ENCODE measurements around the gene TM4SF5. TPM values are rescaled to one million over a fixed set of nuclear protein-coding genes. Genes with fewer than 3 reads are reported as not detected.

The TM4SF5 gene, protein sequence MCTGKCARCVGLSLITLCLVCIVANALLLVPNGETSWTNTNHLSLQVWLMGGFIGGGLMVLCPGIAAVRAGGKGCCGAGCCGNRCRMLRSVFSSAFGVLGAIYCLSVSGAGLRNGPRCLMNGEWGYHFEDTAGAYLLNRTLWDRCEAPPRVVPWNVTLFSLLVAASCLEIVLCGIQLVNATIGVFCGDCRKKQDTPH
- polyA plus RNA-seq, result not detected in 2 replicates

DNA sequence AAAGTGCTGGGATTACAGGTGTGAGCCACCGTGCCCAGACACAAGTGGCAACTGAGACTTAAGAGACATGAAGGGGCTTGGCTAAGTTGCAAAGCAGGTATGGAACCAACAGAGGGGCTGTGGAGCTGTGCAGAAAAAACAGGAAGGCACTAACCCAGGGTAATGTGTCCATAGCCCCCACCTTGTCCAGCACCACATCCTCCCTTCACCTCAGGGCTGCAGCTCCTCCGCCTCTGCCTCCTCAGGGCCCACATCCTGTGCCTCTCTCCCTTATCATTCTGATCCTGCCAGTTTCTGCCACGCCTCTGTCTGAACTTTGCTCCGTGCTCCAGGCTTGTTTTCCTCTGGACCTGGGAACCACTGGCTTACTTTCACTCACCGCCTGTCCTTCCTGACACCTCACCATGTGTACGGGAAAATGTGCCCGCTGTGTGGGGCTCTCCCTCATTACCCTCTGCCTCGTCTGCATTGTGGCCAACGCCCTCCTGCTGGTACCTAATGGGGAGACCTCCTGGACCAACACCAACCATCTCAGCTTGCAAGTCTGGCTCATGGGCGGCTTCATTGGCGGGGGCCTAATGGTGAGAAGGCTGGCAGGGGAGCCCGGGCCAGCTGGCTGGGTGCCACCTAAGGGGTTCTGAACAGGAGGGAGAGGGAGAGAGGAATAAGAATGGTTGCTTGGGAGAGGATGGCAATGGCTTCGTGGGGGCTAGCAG, at the start of gene TM4SF5:
TM4SF5 (plus strand) TSS at position 368 of the 716 bp plus-strand sequence; CDS start at position 405, 37 bp downstream.

DNA sequence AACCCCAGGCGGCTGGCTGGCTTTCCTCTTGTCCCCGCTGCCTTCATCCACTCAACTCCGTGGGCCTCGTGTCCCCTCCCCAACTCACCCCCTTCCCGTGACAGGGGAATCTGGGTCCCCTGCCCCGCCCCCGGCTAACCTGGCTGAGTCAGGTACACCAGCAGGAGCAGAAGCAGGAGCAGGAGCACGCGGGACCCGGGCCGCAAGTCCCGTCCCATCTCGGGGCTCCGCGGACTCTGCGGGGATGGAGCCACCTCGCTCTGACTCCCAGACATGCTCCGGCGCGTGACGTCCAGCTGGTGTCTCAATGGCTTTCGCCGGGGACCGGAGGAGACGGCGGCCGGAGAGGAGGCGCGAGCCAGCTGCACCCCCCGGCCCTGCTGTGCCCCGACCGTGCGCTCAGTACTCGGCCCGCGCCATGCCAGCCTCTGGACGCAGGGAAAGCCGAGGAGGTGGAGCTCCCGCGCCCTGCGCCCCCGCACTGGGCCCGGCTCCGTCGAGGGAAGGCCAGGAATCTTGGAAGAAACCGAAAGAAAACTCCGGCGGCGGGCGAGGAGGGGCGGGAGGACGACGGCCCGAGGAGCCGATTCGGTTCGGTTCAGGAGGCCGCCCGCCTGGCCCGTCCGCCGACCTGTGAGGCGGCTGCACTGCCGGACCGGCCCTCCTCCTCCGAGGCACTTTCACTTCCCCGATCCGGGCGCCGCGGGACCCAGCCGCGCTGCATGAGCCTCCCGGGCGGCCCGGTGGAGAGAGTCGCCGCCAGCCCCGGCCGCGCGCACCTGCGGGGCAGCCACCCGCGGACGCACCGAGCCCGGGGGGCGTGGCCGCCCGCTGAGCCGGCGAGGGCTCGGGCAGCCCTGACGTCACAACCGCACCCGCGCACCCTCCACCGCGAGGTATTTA, 32.3 kb upstream of the TM4SF5 start, which contains the start of the genes CXCL16 and ZMYND15:
CXCL16 (minus strand) TSS at position 807 of the 903 bp plus-strand sequence; CDS start at position 218, 589 bp downstream.
ZMYND15 (plus strand) TSS at position 712 of the 903 bp plus-strand sequence. CDS start 716 bp downstream, outside the sequence.

DNA sequence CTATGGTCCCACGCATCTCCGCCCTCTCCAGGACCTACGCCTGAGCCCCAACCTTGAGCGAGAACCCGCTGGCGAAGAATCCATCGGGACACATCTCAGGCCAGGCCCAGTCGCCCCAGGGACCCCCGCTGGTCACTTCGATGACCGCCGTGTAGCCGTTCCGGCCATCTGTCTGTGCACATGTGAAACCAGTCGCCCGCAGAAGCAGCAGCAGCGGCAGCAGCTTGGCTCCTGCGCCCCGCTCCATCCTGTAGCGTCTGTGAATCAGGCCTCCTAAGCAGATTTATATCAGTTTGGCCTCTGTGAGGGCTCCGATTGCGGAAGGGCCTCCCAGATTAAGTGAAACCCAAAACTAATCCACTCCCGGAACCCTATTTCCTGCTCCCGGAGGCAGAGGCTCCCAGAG, 14.4 kb downstream of the TM4SF5 start, which contains the start of gene VMO1:
VMO1 (minus strand) TSS at position 259 of the 406 bp plus-strand sequence; CDS start at position 247, 12 bp downstream.

DNA sequence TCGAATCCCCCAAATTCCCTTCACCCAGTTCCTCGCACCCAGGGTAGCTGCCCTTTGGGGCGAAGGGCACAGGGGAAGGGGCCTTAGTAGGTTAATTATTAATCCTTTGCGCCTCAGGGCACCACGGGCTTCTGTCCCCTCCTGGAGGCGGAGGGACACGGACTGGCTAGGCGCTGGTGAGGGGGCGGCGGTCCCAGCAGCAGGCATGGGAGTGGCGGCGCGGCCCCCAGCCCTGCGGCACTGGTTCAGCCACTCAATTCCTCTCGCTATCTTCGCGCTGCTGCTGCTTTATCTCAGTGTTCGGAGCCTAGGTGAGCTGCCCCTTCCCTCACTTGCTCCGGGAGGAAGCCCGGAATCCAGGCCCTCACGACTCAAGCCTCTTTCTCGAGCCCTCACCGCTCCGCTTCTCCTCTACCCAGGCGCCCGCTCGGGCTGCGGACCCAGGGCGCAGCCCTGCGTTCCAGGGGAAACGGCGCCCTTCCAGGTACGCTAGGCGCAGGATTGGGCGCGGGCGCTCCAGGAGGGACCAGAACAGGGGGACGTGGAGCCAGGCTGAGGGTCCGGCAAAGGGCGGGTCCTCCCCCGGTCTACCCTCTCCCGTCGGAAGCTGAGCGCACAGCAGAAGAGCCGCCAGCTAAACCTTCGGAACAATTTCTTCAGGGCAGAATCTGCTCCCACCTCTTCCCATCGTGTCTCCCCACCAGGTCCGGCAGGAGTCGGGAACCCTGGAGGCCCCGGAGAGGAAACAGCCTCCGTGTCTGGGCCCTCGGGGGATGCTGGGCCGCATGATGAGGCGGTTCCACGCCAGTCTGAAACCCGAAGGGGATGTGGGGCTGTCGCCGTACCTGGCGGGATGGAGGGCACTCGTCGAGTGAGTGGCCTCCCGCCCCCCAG, 17.4 kb downstream of the TM4SF5 start, which contains the start of gene GLTPD2:
GLTPD2 (plus strand) TSS at position 158 of the 894 bp plus-strand sequence; CDS start at position 206, 48 bp downstream.

DNA sequence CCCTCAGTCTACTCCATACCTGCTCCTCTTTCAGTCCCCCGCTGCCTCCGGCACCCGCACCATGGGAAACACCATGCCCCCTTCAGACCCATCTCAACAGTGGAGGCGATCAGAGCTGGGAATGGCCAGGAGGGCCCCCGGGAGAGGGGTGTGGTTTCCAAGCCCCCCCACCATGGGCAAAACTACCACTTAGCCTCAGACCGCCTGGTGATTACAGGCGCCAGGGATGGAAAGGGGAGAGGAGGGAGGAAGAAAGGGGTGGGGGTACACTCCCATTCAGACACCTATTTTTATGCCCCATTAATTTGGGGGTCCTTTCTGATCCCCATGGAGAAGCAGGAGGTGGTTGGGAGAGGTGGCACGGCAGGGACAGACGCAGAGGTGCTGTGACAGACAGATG, 30.5 kb downstream of the TM4SF5 start, which contains the start of gene C17orf114:
C17orf114 (minus strand) TSS at position 101 of the 400 bp plus-strand sequence.

DNA sequence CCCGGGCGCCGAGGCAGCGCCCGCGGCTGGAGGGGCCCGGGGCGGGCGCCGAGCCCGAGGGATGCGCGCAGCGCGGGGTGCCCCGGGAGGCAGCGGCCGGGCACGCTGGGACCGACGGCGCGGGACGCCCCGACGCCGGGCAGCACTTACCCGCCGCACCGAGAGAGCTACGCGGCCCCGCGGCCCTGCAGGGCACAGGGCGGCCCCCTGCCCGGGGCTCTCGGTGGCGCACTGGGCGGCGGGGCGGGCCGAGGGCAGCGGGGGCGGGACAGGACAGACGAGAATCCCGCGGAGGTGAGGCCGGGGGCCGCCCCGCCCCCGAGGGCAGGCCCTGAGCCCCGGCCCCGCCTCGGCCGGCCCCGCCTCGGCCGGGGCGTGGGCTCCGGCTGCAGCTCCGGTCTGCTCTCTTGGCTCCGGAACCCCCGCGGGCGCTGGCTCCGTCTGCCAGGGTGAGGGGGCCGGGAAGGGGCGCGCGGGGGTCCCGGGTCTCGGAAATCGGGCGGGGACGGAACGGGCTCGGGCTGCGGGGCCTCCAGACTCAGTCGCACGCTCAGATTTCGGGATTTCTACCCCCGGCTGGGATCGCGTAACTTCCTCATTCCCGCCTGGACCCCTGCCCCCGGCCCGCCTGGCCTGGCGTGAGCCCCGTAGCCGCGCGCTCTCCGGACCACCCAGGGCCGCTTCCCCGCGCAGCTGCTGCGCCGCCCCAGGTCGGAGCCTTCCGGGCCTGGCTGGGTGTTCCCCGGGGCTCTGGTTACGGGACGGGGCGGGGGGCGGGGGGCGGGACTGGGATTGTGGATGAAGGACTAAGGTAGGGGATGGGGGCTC, 35.3 kb downstream of the TM4SF5 start, which contains the start of gene PLD2:
PLD2 (plus strand) TSS at position 376 of the 828 bp plus-strand sequence. CDS start 621 bp downstream, outside the sequence.

Other genes with a start within 250 kb of the TM4SF5 start
- gene MYBBP1A, start 216.5 kb upstream of the TM4SF5 start, polyA plus RNA-seq, result 5.6 and 5.9 TPM in 2 replicates
- gene GGT6, start 211.3 kb upstream of the TM4SF5 start, polyA plus RNA-seq, result not detected in 2 replicates
- gene SMTNL2, start 187.4 kb upstream of the TM4SF5 start, polyA plus RNA-seq, result 0.12 TPM in 1 of 2 replicates, not detected in the other
- not detected in 2 replicates for gene ALOX15, start 130.2 kb upstream of the TM4SF5 start, polyA plus RNA-seq
- gene PELP1, start 67.7 kb upstream of the TM4SF5 start, polyA plus RNA-seq, result 2.6 and 2.9 TPM in 2 replicates
- gene ARRB2, start 61.3 kb upstream of the TM4SF5 start, polyA plus RNA-seq, result 5.8 and 6.3 TPM in 2 replicates
- 72.1 and 82.0 TPM in 2 replicates for gene MED11, start 40.5 kb upstream of the TM4SF5 start, polyA plus RNA-seq
- gene ZMYND15, start 32.1 kb upstream of the TM4SF5 start, polyA plus RNA-seq, result not detected in 2 replicates
- 0.25 and 1.1 TPM in 2 replicates for gene CXCL16, start 32.0 kb upstream of the TM4SF5 start, polyA plus RNA-seq
- not detected in 2 replicates for gene VMO1, start 14.5 kb downstream of the TM4SF5 start, polyA plus RNA-seq
- gene GLTPD2, start 17.1 kb downstream of the TM4SF5 start, polyA plus RNA-seq, result not detected in 2 replicates
- 377 and 424 TPM in 2 replicates for gene PSMB6, start 24.3 kb downstream of the TM4SF5 start, polyA plus RNA-seq
- 1.2 and 1.6 TPM in 2 replicates for gene PLD2, start 35.3 kb downstream of the TM4SF5 start, polyA plus RNA-seq
- gene MINK1, start 61.5 kb downstream of the TM4SF5 start, polyA plus RNA-seq, result 9.8 and 11.1 TPM in 2 replicates
- 0.75 TPM in 1 of 2 replicates, not detected in the other for gene C17orf107, start 127.7 kb downstream of the TM4SF5 start, polyA plus RNA-seq
- not detected in 2 replicates for gene CHRNE, start 131.2 kb downstream of the TM4SF5 start, polyA plus RNA-seq
- gene GP1BA, start 160.4 kb downstream of the TM4SF5 start, polyA plus RNA-seq, result 0.31 and 0.38 TPM in 2 replicates
- 27.6 and 40.9 TPM in 2 replicates for gene SLC25A11, start 168.2 kb downstream of the TM4SF5 start, polyA plus RNA-seq
- gene RNF167, start 168.4 kb downstream of the TM4SF5 start, polyA plus RNA-seq, result 37.3 and 38.4 TPM in 2 replicates
- 35.7 and 55.5 TPM in 2 replicates for gene PFN1, start 176.6 kb downstream of the TM4SF5 start, polyA plus RNA-seq
- gene ENO3, start 179.2 kb downstream of the TM4SF5 start, polyA plus RNA-seq, result 2.1 and 2.4 TPM in 2 replicates
- gene SPAG7, start 195.9 kb downstream of the TM4SF5 start, polyA plus RNA-seq, result 44.8 and 73.7 TPM in 2 replicates
- gene CAMTA2, start 215.8 kb downstream of the TM4SF5 start, polyA plus RNA-seq, result 1.0 and 8.4 TPM in 2 replicates
- gene INCA1, start 225.6 kb downstream of the TM4SF5 start, polyA plus RNA-seq, result 2.1 and 2.5 TPM in 2 replicates
- gene KIF1C, start 226.1 kb downstream of the TM4SF5 start, polyA plus RNA-seq, result 0.38 TPM in 1 of 2 replicates, not detected in the other

All from Purkinje cell (primary cell).